Mucosa of gallbladder (tissue), 1 donor: Measurements from ENCODE around the gene GNG7. TPM values are rescaled to one million over a fixed set of nuclear protein-coding genes. Genes with fewer than 3 reads are reported as not detected.

Experiments
- DNase-seq: peaks from one replicate; pipeline ENCODE4 v3.0.0-alpha.2; 2020; ENCODE audit warnings: low spot score
- total RNA-seq: library from RNA; stranded (reverse); gene quantifications from one replicate; pipeline ENCODE4 v1.2.1, GENCODE V29; 2021
- donor health status: DM: no; HTN: no; CAD: no.

The GNG7 gene
- 12.4 TPM for total RNA-seq

GRCh38 chr19:2702170-2703076 lies at the start of gene GNG7:
GNG7 (minus strand) TSS chr19:2702694; CDS start chr19:2520688, 182,006 bp downstream.
- peak; percentile 96 for DNase-seq

GRCh38 chr19:2751438-2751830 lies 48.9 kb upstream of the GNG7 start:
- DNase-seq, result no peak

GRCh38 chr19:2750808-2751437 lies 48.4 kb upstream of the GNG7 start:
- no peak for DNase-seq

- DNase-seq, result no peak
These were observed 44.9 kb upstream of the GNG7 start for GRCh38 chr19:2747349-2747748.

GRCh38 chr19:2744113-2744512 lies 41.6 kb upstream of the GNG7 start:
- no peak for DNase-seq

GRCh38 chr19:2743099-2743498 lies 40.6 kb upstream of the GNG7 start:
- no peak for DNase-seq

GRCh38 chr19:2740314-2740656 lies 37.8 kb upstream of the GNG7 start:
- no peak for DNase-seq

- peak; percentile 99 for DNase-seq
These were observed 37.3 kb upstream of the GNG7 start, which contains the start of gene SLC39A3 for GRCh38 chr19:2739602-2740313. SLC39A3 (minus strand) TSS chr19:2740017; CDS start chr19:2737257, 2,760 bp downstream.

GRCh38 chr19:2736550-2737190 lies 34.2 kb upstream of the GNG7 start:
- DNase-seq, result no peak

GRCh38 chr19:2735374-2735773 lies 32.9 kb upstream of the GNG7 start:
- no peak for DNase-seq

- no peak for DNase-seq
These were observed 32.2 kb upstream of the GNG7 start for GRCh38 chr19:2734589-2735288.

- DNase-seq, result no peak
These were observed 31.6 kb upstream of the GNG7 start for GRCh38 chr19:2733930-2734588.

GRCh38 chr19:2732883-2733282 lies 30.4 kb upstream of the GNG7 start:
- DNase-seq, result no peak

- DNase-seq, result no peak
These were observed 29.7 kb upstream of the GNG7 start for GRCh38 chr19:2732157-2732725.

GRCh38 chr19:2731181-2731995 lies 28.9 kb upstream of the GNG7 start:
- no peak for DNase-seq

GRCh38 chr19:2729943-2730818 lies 27.7 kb upstream of the GNG7 start:
- DNase-seq, result no peak

GRCh38 chr19:2728783-2729387 lies 26.4 kb upstream of the GNG7 start:
- no peak for DNase-seq

- no peak for DNase-seq
These were observed 25.1 kb upstream of the GNG7 start for GRCh38 chr19:2727640-2727944.
